ENCODE measurements around the gene ARHGEF3. TPM values are rescaled to one million over a fixed set of nuclear protein-coding genes. Genes with fewer than 3 reads are reported as not detected.
"Not testable (repeated sequence)": the region's sequence is repeated elsewhere in the genome, so short reads cannot be mapped to it uniquely, and the experiment has no call there.

The ARHGEF3 gene
- total RNA-seq, 1 donor, result 21.7 TPM

- H3K36me3 ChIP-seq (ENCODE audit: insufficient read depth, low read length), result no peaks in the 10 kb centered on the region
- no peaks in the 10 kb centered on the region for H4K20me1 ChIP-seq (ENCODE audit: insufficient read depth, low read length)
- H2AFZ ChIP-seq (ENCODE audit: low read length), result no peak overlapping the region
- no peaks in the 10 kb centered on the region for H3K27me3 ChIP-seq (ENCODE audit: insufficient read depth, low read length)
- TF ChIP-seq, protein P1, sequence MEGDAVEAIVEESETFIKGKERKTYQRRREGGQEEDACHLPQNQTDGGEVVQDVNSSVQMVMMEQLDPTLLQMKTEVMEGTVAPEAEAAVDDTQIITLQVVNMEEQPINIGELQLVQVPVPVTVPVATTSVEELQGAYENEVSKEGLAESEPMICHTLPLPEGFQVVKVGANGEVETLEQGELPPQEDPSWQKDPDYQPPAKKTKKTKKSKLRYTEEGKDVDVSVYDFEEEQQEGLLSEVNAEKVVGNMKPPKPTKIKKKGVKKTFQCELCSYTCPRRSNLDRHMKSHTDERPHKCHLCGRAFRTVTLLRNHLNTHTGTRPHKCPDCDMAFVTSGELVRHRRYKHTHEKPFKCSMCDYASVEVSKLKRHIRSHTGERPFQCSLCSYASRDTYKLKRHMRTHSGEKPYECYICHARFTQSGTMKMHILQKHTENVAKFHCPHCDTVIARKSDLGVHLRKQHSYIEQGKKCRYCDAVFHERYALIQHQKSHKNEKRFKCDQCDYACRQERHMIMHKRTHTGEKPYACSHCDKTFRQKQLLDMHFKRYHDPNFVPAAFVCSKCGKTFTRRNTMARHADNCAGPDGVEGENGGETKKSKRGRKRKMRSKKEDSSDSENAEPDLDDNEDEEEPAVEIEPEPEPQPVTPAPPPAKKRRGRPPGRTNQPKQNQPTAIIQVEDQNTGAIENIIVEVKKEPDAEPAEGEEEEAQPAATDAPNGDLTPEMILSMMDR (IDR thresholded peaks at IDR 0.05; ENCODE audit: extremely low read depth, low read depth, low read length), result no peak
- H3K4me1 ChIP-seq (ENCODE audit: insufficient read depth, low read length), result peaks cover 24% of the 10 kb centered on the region
- DNase-seq (ENCODE audit: insufficient read length, low spot score, missing footprints), result peak; percentile 94
- peak overlapping the region; percentile 56 for H3K4me2 ChIP-seq (ENCODE audit: insufficient read depth, low read length)
- H3K27ac ChIP-seq (ENCODE audit: low read depth, low read length), result peak overlapping the region; percentile 8
- no peaks in the 10 kb centered on the region for H3K79me2 ChIP-seq (ENCODE audit: insufficient read depth, low read length)
- no peaks in the 10 kb centered on the region for H3K9me3 ChIP-seq (ENCODE audit: low read depth, low read length)
- H3K4me3 ChIP-seq (ENCODE audit: insufficient read depth, low read length), result no peak overlapping the region
These were observed 43.2 kb downstream of the ARHGEF3 start for GRCh38 chr3:56758539-56758981.

- H3K4me2 ChIP-seq (ENCODE audit: insufficient read depth, low read length); H3K36me3 ChIP-seq (ENCODE audit: insufficient read depth, low read length); H2AFZ ChIP-seq (ENCODE audit: low read length); H3K4me3 ChIP-seq (ENCODE audit: insufficient read depth, low read length); DNase-seq (ENCODE audit: insufficient read length, low spot score, missing footprints); H3K9me3 ChIP-seq (ENCODE audit: low read depth, low read length); H4K20me1 ChIP-seq (ENCODE audit: insufficient read depth, low read length); H3K27me3 ChIP-seq (ENCODE audit: insufficient read depth, low read length); H3K79me2 ChIP-seq (ENCODE audit: insufficient read depth, low read length): not testable (repeated sequence)
- Histone ChIP-seq H3K27ac (ENCODE audit: low read depth, low read length) (peak overlapping the region; percentile 8), H3K4me1 (ENCODE audit: insufficient read depth, low read length) (peaks cover 24% of the 10 kb centered on the region)
These were observed 43.7 kb downstream of the ARHGEF3 start for GRCh38 chr3:56758042-56758441.

- H3K4me2 ChIP-seq (ENCODE audit: insufficient read depth, low read length), result no peak overlapping the region
- no peaks in the 10 kb centered on the region for H3K9me3 ChIP-seq (ENCODE audit: low read depth, low read length)
- no peaks in the 10 kb centered on the region for H3K79me2 ChIP-seq (ENCODE audit: insufficient read depth, low read length)
- no peak overlapping the region for H3K27ac ChIP-seq (ENCODE audit: low read depth, low read length)
- no peaks in the 10 kb centered on the region for H3K36me3 ChIP-seq (ENCODE audit: insufficient read depth, low read length)
- no peak for DNase-seq (ENCODE audit: insufficient read length, low spot score, missing footprints)
- no peaks in the 10 kb centered on the region for H3K27me3 ChIP-seq (ENCODE audit: insufficient read depth, low read length)
- TF ChIP-seq, protein P1 (IDR thresholded peaks at IDR 0.05; ENCODE audit: extremely low read depth, low read depth, low read length), result no peak
- H2AFZ ChIP-seq (ENCODE audit: low read length), result no peak overlapping the region
- H4K20me1 ChIP-seq (ENCODE audit: insufficient read depth, low read length), result no peaks in the 10 kb centered on the region
- H3K4me3 ChIP-seq (ENCODE audit: insufficient read depth, low read length), result no peak overlapping the region
- H3K4me1 ChIP-seq (ENCODE audit: insufficient read depth, low read length), result peaks cover 12% of the 10 kb centered on the region
These were observed 46.9 kb downstream of the ARHGEF3 start for GRCh38 chr3:56754741-56755417.

GRCh38 chr3:56753206-56753820, 48.4 kb downstream of the ARHGEF3 start:
- no peak overlapping the region for H3K4me3 ChIP-seq (ENCODE audit: insufficient read depth, low read length)
- H2AFZ ChIP-seq (ENCODE audit: low read length), result no peak overlapping the region
- no peak for DNase-seq (ENCODE audit: insufficient read length, low spot score, missing footprints)
- H3K79me2 ChIP-seq (ENCODE audit: insufficient read depth, low read length), result no peaks in the 10 kb centered on the region
- H3K4me1 ChIP-seq (ENCODE audit: insufficient read depth, low read length), result peaks cover 9% of the 10 kb centered on the region
- no peak overlapping the region for H3K27ac ChIP-seq (ENCODE audit: low read depth, low read length)
- TF ChIP-seq, protein P1 (IDR thresholded peaks at IDR 0.05; ENCODE audit: extremely low read depth, low read depth, low read length), result no peak
- no peaks in the 10 kb centered on the region for H3K36me3 ChIP-seq (ENCODE audit: insufficient read depth, low read length)
- no peak overlapping the region for H3K4me2 ChIP-seq (ENCODE audit: insufficient read depth, low read length)
- peaks cover 2% of the 10 kb centered on the region for H3K9me3 ChIP-seq (ENCODE audit: low read depth, low read length)
- H4K20me1 ChIP-seq (ENCODE audit: insufficient read depth, low read length), result no peaks in the 10 kb centered on the region
- H3K27me3 ChIP-seq (ENCODE audit: insufficient read depth, low read length), result no peaks in the 10 kb centered on the region

All from osteoblast (primary cell).